Liver (tissue), 3 donors: ENCODE data around the gene NPAS2.

ENCODE experiments used
- CTCF ChIP-seq: fragments of 150-350 bp; IDR thresholded peaks from 2 replicates; pipeline ENCODE4 v1.5.1; 2017; ENCODE audit warnings: improper control_type of control experiment, low read depth, low read length; ENCODE audit not compliant: missing input control
- JUND ChIP-seq, 2 donors: IDR thresholded peaks; 2 replicates each; pipeline ENCODE4 v1.6.1; 2016; ENCODE audit warnings: antibody characterized with exemption in 2 of 2
- MAX ChIP-seq: IDR thresholded peaks from 2 replicates; pipeline ENCODE4 v1.6.1; 2016; ENCODE audit warnings: antibody characterized with exemption
- RXRA ChIP-seq, 2 donors: IDR thresholded peaks; 2 replicates each; pipeline ENCODE4 v1.6.1; 2017 to 2018; ENCODE audit warnings: antibody characterized with exemption in 2 of 2, mild to moderate bottlenecking in 1 of 2
- YY1 ChIP-seq: IDR thresholded peaks from 2 replicates; pipeline ENCODE4 v1.6.1; 2016; ENCODE audit warnings: antibody characterized with exemption, mild to moderate bottlenecking
- donor health status: healthy.
- donor health status: healthy.

GRCh38 chr2:100778637-100779450 lies 41.1 kb upstream of the NPAS2 start:
- TF ChIP-seq CTCF = no peak
- TF ChIP-seq JUND (IDR thresholded peaks at IDR 0.05) = no peak
- no peak for TF ChIP-seq MAX
- no peak for TF ChIP-seq RXRA (IDR thresholded peaks at IDR 0.05)
- no peak for TF ChIP-seq YY1
